SH-SY5Y (cell line): ENCODE measurements around the gene NXPE3.

Experiments used
- GATA2 ChIP-seq: IDR thresholded peaks from 2 replicates; pipeline ENCODE4 v1.6.1; 2011; ENCODE audit warnings: mild to moderate bottlenecking, low read depth, low read length
- GATA3 ChIP-seq: IDR thresholded peaks from 2 replicates; pipeline ENCODE4 v1.6.1; 2011; ENCODE audit warnings: low read depth, mild to moderate bottlenecking, low read length, moderate library complexity

DNA sequence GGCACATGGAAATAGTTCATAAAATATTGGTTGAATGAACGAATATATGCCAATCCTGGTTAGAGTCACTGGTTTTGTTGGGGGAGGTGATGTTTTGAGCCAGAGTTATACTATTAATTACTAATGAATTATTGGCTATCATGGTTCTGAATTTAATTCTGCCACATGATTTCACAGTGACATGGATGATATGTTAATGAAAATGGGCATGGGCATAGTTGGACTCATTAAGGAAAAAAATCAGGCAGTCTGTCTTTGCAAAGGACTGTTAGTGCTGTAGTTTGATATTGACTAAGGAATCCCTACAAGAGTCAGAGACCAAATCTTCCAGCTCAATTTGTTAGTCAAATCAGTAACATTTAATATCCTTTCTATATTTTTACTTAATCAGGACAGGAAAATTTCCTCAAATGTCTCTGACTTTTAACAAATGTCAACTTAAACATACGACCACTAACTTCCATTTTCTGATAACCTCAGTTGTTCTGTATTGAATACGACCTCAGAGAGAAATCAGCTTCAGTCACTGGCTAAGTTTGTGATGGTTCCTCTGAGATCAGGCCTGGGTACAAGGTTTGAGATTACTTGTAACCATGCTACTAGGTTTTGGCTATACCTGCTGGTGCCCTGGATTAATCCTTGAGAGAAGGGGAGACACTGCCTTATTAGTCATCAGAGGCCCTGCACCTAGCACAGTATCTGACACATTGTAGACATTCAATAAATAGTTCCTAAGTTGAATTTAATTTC is 83.6 kb downstream of the NXPE3 start:
- TF ChIP-seq GATA2 (no peak), GATA3 (no peak)
